Heart right ventricle (tissue), 16 donors: ENCODE measurements around the gene SLC22A23. TPM values are rescaled to one million over a fixed set of nuclear protein-coding genes. Genes with fewer than 3 reads are reported as not detected.

Experiments
- ATAC-seq, 8 donors: fragments of 200-7000 bp; cut with Tn5 transposase; one replicate each; pipeline ENCODE4 v1.9.1; 2020; ENCODE audit warnings: mild to moderate bottlenecking in 8 of 8, moderate library complexity in 8 of 8, moderate number of reproducible peaks in 1 of 8
- DNase-seq, 2 donors: peaks; one replicate each; pipeline ENCODE4 v3.0.0-alpha.2; 2020
- H3K27ac ChIP-seq, 10 donors: fragments of 200-600 bp; sonication (generic) in 2 of 10; one replicate each; pipeline versions ENCODE4 v1.5.0 to v1.8.0; 2020 to 2022; ENCODE audit warnings: mild to moderate bottlenecking in 3 of 10
- H3K27me3 ChIP-seq, 7 donors: fragments of 200-600 bp; one replicate each; pipeline ENCODE4 v1.8.0; 2021 to 2022; ENCODE audit warnings: mild to moderate bottlenecking in 2 of 7
- H3K36me3 ChIP-seq, 9 donors: fragments of 200-600 bp; sonication (generic) in 1 of 9; one replicate each; pipeline versions ENCODE4 v1.5.0 to v1.8.0; 2020 to 2022; ENCODE audit warnings: mild to moderate bottlenecking in 2 of 9
- H3K4me1 ChIP-seq, 9 donors: fragments of 200-600 bp; sonication (generic) in 1 of 9; one replicate each; pipeline versions ENCODE4 v1.5.0 to v1.8.0; 2020 to 2022; ENCODE audit warnings: mild to moderate bottlenecking in 4 of 9
- H3K4me3 ChIP-seq, 10 donors: fragments of 200-600 bp; sonication (generic) in 2 of 10; one replicate each; pipeline versions ENCODE4 v1.5.0 to v1.8.0; 2020 to 2022; ENCODE audit warnings: mild to moderate bottlenecking in 7 of 10, moderate library complexity in 2 of 10
- H3K9me3 ChIP-seq, 11 donors: fragments of 200-600 bp in 10 of 11; sonication (generic) in 2 of 11; one replicate each; pipeline versions ENCODE4 v1.5.0 to v1.8.0; 2013 to 2022; ENCODE audit warnings: mild to moderate bottlenecking in 2 of 11, control low read depth in 1 of 11, moderate library complexity in 1 of 11
- CTCF ChIP-seq, 9 donors: fragments of 200-600 bp; sonication (generic) in 2 of 9; IDR thresholded peaks; one replicate each; pipeline versions ENCODE4 v1.5.0 to v1.8.0; 2021 to 2022; ENCODE audit warnings: antibody characterized with exemption in 9 of 9, mild to moderate bottlenecking in 5 of 9, moderate library complexity in 1 of 9
- WGBS, 2 donors: extraction: QIAGEN DNeasy Blood & Tissue Kit; methylation state at CpG; one replicate each; pipeline ENCODE4 v1.1.7; 2013; ENCODE audit warnings: inconsistent platforms in 1 of 2; 5-methylcytosine and 5-hydroxymethylcytosine counted together
- intact Hi-C, 10 donors: fragments of 100-400 bp; cut with DNase I; formaldehyde crosslinking; loops; one replicate each; pipeline versions ENCODE4 v1.11.1 to v1.14.2; 2022
- polyA plus RNA-seq, 2 donors: library from polyadenylated mRNA; stranded (reverse); fragments of 200-250 nt; gene quantifications; one replicate each; pipeline ENCODE4 v1.2.3, GENCODE V29; 2013
- total RNA-seq, 10 donors: library from RNA; stranded (reverse); fragmentation: NEBNext Ultra II Directional in 3 of 10; extraction: Animal tissue kit (Norgen Biotek cat#: 25700) in 3 of 10; gene quantifications; one replicate each; pipeline versions ENCODE4 v1.2.1 to v1.2.4, GENCODE V29; 2021 to 2023
- donor health status: Arrhythmogenic right ventricular cardiomyopathy.
- donor health status: ischemic (EF 13 %, LVEDD 7.1; RV severe dilation, severe dysfunction).
- donor health status: healthy with polysubstance abuse.
- donor health status: DM: no; HTN: yes; CAD: no.
- donor health status: DM: no; HTN: no; CAD: no.
- donor health status: ischemic (EF 25% LVEDD 6.9; RV normal size, moderate dysfunction).
- donor health status: ischemic (EF 25% LVEDD 5.7; RV mildly dilated, moderate dysfunction).
- donor health status: healthy.
- donor health status: DM: yes; HTN: yes; CAD: no.
- donor health status: Ischemic cardiomyopathy.
- donor health status: ischemic (EF 35%, LVEDD 5.7; RV mildly dilated, moderate dysfunction).
- donor health status: nonischemic (EF 11% LVEDD 7.7; RV severe dilation, severe dysfunction).
- donor health status: DM: yes; HTN: yes; CAD: no.
- donor health status: PGD.
- donor health status: ischemic (EF 29% LVEDD 5.4; RV normal size, mild dysfunction).
- donor health status: nonischemic (EF 23%, LVEDD 6.1; RV moderate dilation, normal function).

Gene SLC22A23
- total and polyA plus RNA-seq, 12 donors, result 1.9 to 7.8 (median 5.1) TPM

- H3K4me3 ChIP-seq, result no peak overlapping the region
- DNase-seq (no peak), ATAC-seq (no peak)
- no peak for TF ChIP-seq CTCF (IDR thresholded peaks at IDR 0.05)
- H3K9me3 ChIP-seq, result peaks cover 0 to 8% (median 0%) of the 10 kb centered on the region in 11 donors
- 85 to 88% methylated on average over 8 of the region's 8 CpGs for WGBS, 2 donors
- peak overlapping the region in 1 of 10 donors; percentile 7 for H3K27ac ChIP-seq
- H3K27me3 ChIP-seq, result no peaks in the 10 kb centered on the region
- peaks cover 0 to 8% (median 0%) of the 10 kb centered on the region in 9 donors for H3K36me3 ChIP-seq
- intact Hi-C loops, result loop anchor here in 5 of 10 donors (5.0 to 10.0 kb wide), 4 partner anchors 292 to 322 kb away; no protein-coding TSS in a partner anchor
- H3K4me1 ChIP-seq, result no peaks in the 10 kb centered on the region
Measured at GRCh38 chr6:3412779-3413500, 43.9 kb downstream of the SLC22A23 start.

DNA sequence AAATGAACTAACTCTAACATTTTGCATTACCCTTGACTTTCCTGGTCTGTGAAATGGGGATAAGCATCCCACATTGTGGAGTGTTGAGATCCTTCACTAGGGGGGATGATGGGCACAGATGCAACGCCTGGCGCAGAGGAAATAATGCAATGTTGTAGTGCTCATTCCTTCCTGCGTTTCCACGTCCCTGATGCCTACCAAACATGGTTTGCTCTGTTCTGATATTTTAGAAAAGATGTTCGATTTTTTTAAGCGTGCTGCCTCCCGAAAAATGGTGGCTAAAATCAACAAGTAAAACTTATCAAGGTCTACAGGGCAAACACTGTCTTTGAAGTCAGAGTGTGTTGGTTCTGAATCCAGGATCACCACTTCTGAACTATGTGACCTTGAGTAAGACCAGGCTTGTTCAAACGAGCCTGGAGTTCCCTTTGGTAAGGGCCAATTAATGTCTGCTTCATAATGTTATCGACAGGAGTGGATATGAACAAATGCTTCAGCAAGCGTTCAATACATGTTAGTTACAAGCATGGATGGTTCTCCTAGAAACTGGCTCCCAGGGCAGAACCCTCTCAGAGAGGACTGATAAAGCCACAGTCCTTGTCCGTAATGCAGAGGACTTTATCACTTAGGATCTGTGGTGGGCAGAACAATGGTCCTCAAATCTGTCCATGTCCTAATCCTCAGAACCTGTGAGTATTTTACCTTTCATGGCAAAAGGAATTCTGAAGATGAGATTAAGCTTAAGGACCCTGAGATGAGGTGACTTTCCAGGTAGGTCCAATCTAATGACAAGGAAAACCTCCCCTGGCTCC is 44.7 kb downstream of the SLC22A23 start:
- Histone ChIP-seq H3K27me3 (no peaks in the 10 kb centered on the region), H3K4me1 (no peaks in the 10 kb centered on the region), H3K9me3 (peaks cover 0 to 8% (median 0%) of the 10 kb centered on the region in 11 donors), H3K36me3 (peaks cover 0 to 8% (median 0%) of the 10 kb centered on the region in 9 donors), H3K4me3 (no peak overlapping the region), H3K27ac (no peak overlapping the region)
- DNase-seq (no peak), ATAC-seq (no peak)
- WGBS, 2 donors, result 86 to 94% methylated on average over 11 of the region's 11 CpGs
- intact Hi-C loops, result loop anchor here in 6 of 10 donors (2.0 to 10.0 kb wide), 5 partner anchors 293 to 323 kb away; no protein-coding TSS in a partner anchor
- TF ChIP-seq CTCF (IDR thresholded peaks at IDR 0.05), result no peak

DNA sequence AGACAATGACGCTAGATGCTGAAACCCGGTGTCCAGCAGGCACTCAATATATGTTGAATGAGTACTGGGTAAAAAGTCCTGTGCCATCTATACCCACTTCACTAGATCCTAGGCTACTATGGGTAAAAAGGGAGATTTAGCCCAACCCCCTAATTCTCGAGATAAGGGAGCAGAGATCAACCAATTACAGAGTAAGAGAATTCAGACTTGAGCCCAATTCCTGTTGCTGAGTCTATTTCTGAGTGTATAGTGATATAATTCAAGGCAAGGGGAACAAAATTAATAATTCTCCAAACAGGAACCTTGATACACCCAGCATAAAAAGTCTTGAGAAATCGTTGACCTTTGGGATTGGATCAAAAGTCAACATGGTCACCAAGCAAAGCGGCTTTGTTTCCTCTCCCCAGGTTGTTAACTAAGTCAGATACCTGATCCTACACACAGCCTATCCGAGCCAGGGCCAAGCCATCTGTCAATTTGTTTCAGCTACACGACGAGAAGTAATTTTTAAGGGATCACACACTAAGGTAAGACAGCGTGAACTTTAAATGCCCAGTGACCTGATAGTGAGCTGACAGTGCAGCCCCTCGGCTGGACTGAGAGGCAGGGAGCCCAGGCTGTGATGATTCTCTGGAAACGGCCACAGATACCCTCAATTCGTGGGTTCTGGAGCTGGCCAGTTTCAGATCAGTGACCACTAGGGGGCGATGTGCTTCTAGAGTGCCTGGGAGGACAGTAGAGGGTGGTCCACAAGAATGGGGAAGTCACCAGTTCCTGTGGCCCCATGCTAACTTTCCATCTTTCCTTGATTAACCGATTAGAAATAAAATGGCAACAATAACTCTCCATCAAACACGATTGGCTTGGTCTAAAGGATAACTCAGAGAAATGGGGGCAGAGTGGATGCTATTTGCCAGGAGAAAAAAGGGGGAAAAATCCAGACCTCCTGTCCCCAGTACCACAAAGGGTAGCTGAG is 46.2 kb downstream of the SLC22A23 start:
- H3K4me3 ChIP-seq, result no peak overlapping the region
- H3K27me3 ChIP-seq, result no peaks in the 10 kb centered on the region
- DNase-seq (peak; percentile 19 to 70), ATAC-seq (peak in 5 of 8 donors; percentile 29 to 64 (median 54))
- TF ChIP-seq CTCF (IDR thresholded peaks at IDR 0.05), result peak; percentile 39 to 80 (median 70)
- 62% methylated on average over 15 of the region's 15 CpGs for WGBS, 2 donors
- H3K9me3 ChIP-seq, result peaks cover 0 to 8% (median 0%) of the 10 kb centered on the region in 11 donors
- peaks cover 0 to 5% (median 0%) of the 10 kb centered on the region in 9 donors for H3K4me1 ChIP-seq
- intact Hi-C loops, result loop anchor here in 6 of 10 donors (2.0 to 10.0 kb wide), 5 partner anchors 294 to 324 kb away; no protein-coding TSS in a partner anchor
- H3K36me3 ChIP-seq, result peaks cover 0 to 8% (median 0%) of the 10 kb centered on the region in 9 donors
- H3K27ac ChIP-seq, result no peak overlapping the region
